Gastrocnemius medialis (tissue), 4 donors: ENCODE results near the gene RNF146.

Source experiments
- POLR2A ChIP-seq, 2 donors: fragments of 450-650 bp; IDR thresholded peaks; one replicate each; pipeline ENCODE4 v1.6.1; 2017; ENCODE audit warnings: antibody characterized with exemption in 2 of 2, mild to moderate bottlenecking in 2 of 2, moderate library complexity in 2 of 2
- TF ChIP-seq, protein P1 (sequence below), 5 experiments: fragments of 450-650 bp in 3 of 5; fragments of 200-600 bp in 2 of 5; sonication (generic) in 2 of 5; IDR thresholded peaks in 4 of 5; conservative IDR thresholded peaks in 1 of 5; 1 replicate in 4 of 5; 2 replicates in 1 of 5; pipeline ENCODE4 v1.5.1; 2016 to 2019; ENCODE audit warnings: antibody characterized with exemption in 5 of 5, mild to moderate bottlenecking in 3 of 5, moderate library complexity in 3 of 5

DNA sequence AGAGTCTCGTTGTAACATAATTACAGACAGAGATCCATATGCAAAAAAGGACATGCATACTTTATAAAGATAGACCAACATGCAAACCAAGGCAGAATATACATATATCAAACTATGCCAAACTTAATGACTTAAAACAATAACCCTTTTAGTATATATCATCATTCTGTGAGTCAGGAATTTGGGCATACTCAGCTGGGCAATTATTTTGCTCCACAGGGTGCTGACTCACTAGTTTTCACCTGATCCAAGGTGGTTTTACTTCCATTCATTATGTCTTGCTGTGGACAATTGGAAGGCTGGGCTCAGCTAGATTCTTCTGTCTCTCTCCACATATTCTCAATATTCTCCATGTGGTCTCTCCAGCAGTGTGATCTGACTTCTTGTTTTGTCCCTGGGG is 41.2 kb upstream of the RNF146 start:
- TF ChIP-seq, protein P1, sequence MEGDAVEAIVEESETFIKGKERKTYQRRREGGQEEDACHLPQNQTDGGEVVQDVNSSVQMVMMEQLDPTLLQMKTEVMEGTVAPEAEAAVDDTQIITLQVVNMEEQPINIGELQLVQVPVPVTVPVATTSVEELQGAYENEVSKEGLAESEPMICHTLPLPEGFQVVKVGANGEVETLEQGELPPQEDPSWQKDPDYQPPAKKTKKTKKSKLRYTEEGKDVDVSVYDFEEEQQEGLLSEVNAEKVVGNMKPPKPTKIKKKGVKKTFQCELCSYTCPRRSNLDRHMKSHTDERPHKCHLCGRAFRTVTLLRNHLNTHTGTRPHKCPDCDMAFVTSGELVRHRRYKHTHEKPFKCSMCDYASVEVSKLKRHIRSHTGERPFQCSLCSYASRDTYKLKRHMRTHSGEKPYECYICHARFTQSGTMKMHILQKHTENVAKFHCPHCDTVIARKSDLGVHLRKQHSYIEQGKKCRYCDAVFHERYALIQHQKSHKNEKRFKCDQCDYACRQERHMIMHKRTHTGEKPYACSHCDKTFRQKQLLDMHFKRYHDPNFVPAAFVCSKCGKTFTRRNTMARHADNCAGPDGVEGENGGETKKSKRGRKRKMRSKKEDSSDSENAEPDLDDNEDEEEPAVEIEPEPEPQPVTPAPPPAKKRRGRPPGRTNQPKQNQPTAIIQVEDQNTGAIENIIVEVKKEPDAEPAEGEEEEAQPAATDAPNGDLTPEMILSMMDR (IDR thresholded peaks at IDR 0.05 in 4 of 5, conservative IDR thresholded peaks at IDR 0.05 in 1 of 5): no peak
- TF ChIP-seq POLR2A (IDR thresholded peaks at IDR 0.05): no peak
